ENCODE measurements around the gene CHSY3.
"Not testable (repeated sequence)": the region's sequence is repeated elsewhere in the genome, so short reads cannot be mapped to it uniquely, and the experiment has no call there.

Gene CHSY3

GRCh38 chr5:130168211-130168610 is 263.9 kb downstream of the CHSY3 start:
- H3K27me3 ChIP-seq (ENCODE audit: control insufficient read depth, insufficient read depth, low read length), result no peaks in the 10 kb centered on the region
- H3K9me3 ChIP-seq (ENCODE audit: control insufficient read depth, low read depth, low read length), result no peaks in the 10 kb centered on the region
- no peak overlapping the region for H3K9ac ChIP-seq (ENCODE audit: low read length)

DNA sequence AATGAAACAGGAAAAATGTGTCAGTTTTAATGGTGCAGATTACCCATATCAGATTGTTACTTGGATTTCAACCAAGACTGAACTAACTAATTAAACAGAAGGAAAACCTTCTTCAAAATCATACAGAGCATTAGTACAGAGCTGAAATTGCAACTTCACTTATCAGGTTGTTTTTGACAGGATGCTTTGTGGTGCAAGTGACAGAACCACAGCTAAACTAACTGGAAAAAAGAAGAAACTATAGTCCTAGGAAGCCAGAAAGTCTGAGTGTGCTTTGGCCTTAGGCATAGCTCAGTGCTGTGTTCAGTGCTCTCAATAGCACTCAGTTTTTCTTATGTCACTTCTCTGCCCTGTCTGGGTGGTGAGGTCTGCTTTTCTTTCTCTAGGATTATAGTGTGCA is 267.4 kb downstream of the CHSY3 start:
- H3K36me3 ChIP-seq (ENCODE audit: control insufficient read depth, low read depth, low read length), result no peaks in the 10 kb centered on the region
- no peaks in the 10 kb centered on the region for H3K27me3 ChIP-seq (ENCODE audit: control insufficient read depth, insufficient read depth, low read length)
- no peak overlapping the region for H3K27ac ChIP-seq (ENCODE audit: low read length)
- H3K4me3 ChIP-seq (ENCODE audit: low read length), result no peak overlapping the region
- no peak overlapping the region for H3K9ac ChIP-seq (ENCODE audit: low read length)
- H3K9me3 ChIP-seq (ENCODE audit: control insufficient read depth, low read depth, low read length), result no peaks in the 10 kb centered on the region
- peaks cover 25% of the 10 kb centered on the region for H3K4me1 ChIP-seq (ENCODE audit: control insufficient read depth, low read depth, low read length)

More at GRCh38 chr5:130168211-130168610, 263.9 kb downstream of the CHSY3 start:
- Histone ChIP-seq H3K27ac (ENCODE audit: low read length) (no peak overlapping the region), H3K4me3 (ENCODE audit: low read length) (no peak overlapping the region), H3K36me3 (ENCODE audit: control insufficient read depth, low read depth, low read length) (no peaks in the 10 kb centered on the region), H3K4me1 (ENCODE audit: control insufficient read depth, low read depth, low read length) (peaks cover 36% of the 10 kb centered on the region)

- Histone ChIP-seq H3K36me3 (ENCODE audit: control insufficient read depth, low read depth, low read length) (no peaks in the 10 kb centered on the region), H3K9me3 (ENCODE audit: control insufficient read depth, low read depth, low read length) (no peaks in the 10 kb centered on the region), H3K4me3 (ENCODE audit: low read length) (no peak overlapping the region), H3K27me3 (ENCODE audit: control insufficient read depth, insufficient read depth, low read length) (no peaks in the 10 kb centered on the region), H3K4me1 (ENCODE audit: control insufficient read depth, low read depth, low read length) (no peaks in the 10 kb centered on the region), H3K27ac (ENCODE audit: low read length) (no peak overlapping the region), H3K9ac (ENCODE audit: low read length) (no peak overlapping the region)
These were observed 278.9 kb downstream of the CHSY3 start for GRCh38 chr5:130183115-130183514.

GRCh38 chr5:130189961-130190360 is 285.7 kb downstream of the CHSY3 start:
- Histone ChIP-seq H3K27ac (ENCODE audit: low read length) (no peak overlapping the region), H3K9me3 (ENCODE audit: control insufficient read depth, low read depth, low read length) (no peaks in the 10 kb centered on the region), H3K4me3 (ENCODE audit: low read length) (no peak overlapping the region), H3K4me1 (ENCODE audit: control insufficient read depth, low read depth, low read length) (peaks cover 3% of the 10 kb centered on the region), H3K36me3 (ENCODE audit: control insufficient read depth, low read depth, low read length) (no peaks in the 10 kb centered on the region), H3K9ac (ENCODE audit: low read length) (no peak overlapping the region), H3K27me3 (ENCODE audit: control insufficient read depth, insufficient read depth, low read length) (no peaks in the 10 kb centered on the region)

DNA sequence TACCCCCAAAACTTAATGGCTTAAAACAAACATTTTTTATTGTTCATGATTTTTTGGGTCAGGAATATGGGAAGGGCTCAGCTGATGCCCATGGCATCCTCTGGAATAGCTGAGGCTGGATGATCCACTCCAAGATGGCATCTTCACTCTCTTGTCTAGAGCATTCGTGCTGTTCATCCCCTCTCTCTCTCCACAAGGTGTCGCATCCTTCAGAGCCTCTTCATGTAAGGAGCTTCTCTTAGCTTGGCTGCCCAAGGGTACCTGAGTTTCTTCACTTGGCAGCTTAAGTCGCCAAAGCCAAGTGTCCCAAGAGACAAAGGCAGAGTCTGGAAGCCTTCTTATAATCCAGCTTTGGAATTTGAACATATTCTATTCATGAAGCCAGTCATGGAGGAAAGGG is 294.7 kb downstream of the CHSY3 start:
- Histone ChIP-seq H3K36me3 (ENCODE audit: control insufficient read depth, low read depth, low read length) (no peaks in the 10 kb centered on the region), H3K27ac (ENCODE audit: low read length) (no peak overlapping the region), H3K4me3 (ENCODE audit: low read length) (no peak overlapping the region), H3K9me3 (ENCODE audit: control insufficient read depth, low read depth, low read length) (no peaks in the 10 kb centered on the region), H3K9ac (ENCODE audit: low read length) (no peak overlapping the region), H3K4me1 (ENCODE audit: control insufficient read depth, low read depth, low read length) (no peaks in the 10 kb centered on the region), H3K27me3 (ENCODE audit: control insufficient read depth, insufficient read depth, low read length) (no peaks in the 10 kb centered on the region)

- Histone ChIP-seq H3K27ac (ENCODE audit: low read length) (no peak overlapping the region), H3K4me1 (ENCODE audit: control insufficient read depth, low read depth, low read length) (peaks cover 4% of the 10 kb centered on the region), H3K36me3 (ENCODE audit: control insufficient read depth, low read depth, low read length) (no peaks in the 10 kb centered on the region), H3K4me3 (ENCODE audit: low read length) (no peak overlapping the region), H3K9ac (ENCODE audit: low read length) (no peak overlapping the region), H3K27me3 (ENCODE audit: control insufficient read depth, insufficient read depth, low read length) (no peaks in the 10 kb centered on the region), H3K9me3 (ENCODE audit: control insufficient read depth, low read depth, low read length) (no peaks in the 10 kb centered on the region)
These were observed 302.4 kb downstream of the CHSY3 start for GRCh38 chr5:130206686-130207085.

DNA sequence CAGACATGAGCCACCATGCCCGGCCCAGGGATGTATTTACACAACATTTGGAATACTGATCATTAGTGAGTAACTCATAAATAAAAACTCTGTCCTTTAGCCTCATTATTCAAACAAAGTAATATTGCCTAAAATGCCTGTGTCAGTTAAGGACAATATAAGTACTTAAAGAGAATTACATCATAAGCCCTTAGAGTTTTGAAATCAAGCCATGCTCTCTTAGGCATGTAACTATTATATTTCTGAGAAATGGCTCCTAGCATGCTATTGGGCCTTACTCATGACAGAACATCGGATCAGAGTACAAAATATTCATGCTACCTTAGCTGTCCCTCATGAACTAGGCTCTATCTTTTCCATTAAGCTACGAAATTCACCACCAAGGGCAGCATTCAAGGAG is 309.3 kb downstream of the CHSY3 start:
- Histone ChIP-seq H3K36me3 (ENCODE audit: control insufficient read depth, low read depth, low read length) (no peaks in the 10 kb centered on the region), H3K4me3 (ENCODE audit: low read length) (no peak overlapping the region), H3K27ac (ENCODE audit: low read length) (no peak overlapping the region), H3K9me3 (ENCODE audit: control insufficient read depth, low read depth, low read length) (no peaks in the 10 kb centered on the region), H3K27me3 (ENCODE audit: control insufficient read depth, insufficient read depth, low read length) (no peaks in the 10 kb centered on the region), H3K4me1 (ENCODE audit: control insufficient read depth, low read depth, low read length) (no peaks in the 10 kb centered on the region), H3K9ac (ENCODE audit: low read length) (no peak overlapping the region)

DNA sequence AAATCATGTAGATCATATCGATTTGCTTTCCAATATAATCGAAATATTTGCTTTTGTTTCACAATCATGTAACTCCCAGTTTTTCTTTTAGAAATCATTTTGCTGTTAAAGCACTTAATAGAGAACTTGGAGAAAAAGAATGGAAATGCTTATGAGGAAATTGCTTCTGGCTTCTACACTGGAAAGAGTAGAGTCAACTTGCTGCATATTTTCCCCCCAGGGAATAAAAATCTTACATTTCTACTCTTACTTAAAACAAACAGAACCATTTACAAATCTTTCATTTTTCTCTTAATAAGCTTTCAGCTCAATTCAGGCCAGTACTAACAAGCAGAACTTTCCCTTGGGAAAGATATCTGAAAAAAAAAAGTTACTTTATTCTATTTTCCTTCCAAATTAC is 312.0 kb downstream of the CHSY3 start:
- Histone ChIP-seq H3K4me1 (ENCODE audit: control insufficient read depth, low read depth, low read length) (no peaks in the 10 kb centered on the region), H3K36me3 (ENCODE audit: control insufficient read depth, low read depth, low read length) (no peaks in the 10 kb centered on the region), H3K9me3 (ENCODE audit: control insufficient read depth, low read depth, low read length) (no peaks in the 10 kb centered on the region), H3K9ac (ENCODE audit: low read length) (no peak overlapping the region), H3K27ac (ENCODE audit: low read length) (no peak overlapping the region), H3K27me3 (ENCODE audit: control insufficient read depth, insufficient read depth, low read length) (no peaks in the 10 kb centered on the region), H3K4me3 (ENCODE audit: low read length) (no peak overlapping the region)

DNA sequence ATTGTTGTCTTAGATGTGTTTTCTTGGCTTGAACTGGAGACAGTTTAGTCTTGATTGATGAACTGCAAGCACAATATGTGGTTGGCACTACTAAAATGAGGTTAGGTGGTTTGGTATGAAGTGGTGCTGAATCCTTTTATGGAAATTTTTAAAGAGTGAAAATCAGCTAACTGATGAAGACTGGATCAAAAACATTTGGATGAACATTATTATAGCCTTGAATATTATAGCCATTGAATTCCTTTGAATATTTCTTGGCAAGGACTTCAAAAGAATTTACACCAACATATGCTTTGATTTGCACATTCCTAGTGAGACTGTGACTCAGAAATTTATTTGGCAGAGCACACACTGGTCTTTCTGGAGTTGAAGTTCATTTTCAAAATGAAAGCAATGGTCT is 318.3 kb downstream of the CHSY3 start:
- Histone ChIP-seq H3K9me3 (ENCODE audit: control insufficient read depth, low read depth, low read length) (no peaks in the 10 kb centered on the region), H3K36me3 (ENCODE audit: control insufficient read depth, low read depth, low read length) (no peaks in the 10 kb centered on the region), H3K4me1 (ENCODE audit: control insufficient read depth, low read depth, low read length) (peaks cover under 1% of the 10 kb centered on the region), H3K27me3 (ENCODE audit: control insufficient read depth, insufficient read depth, low read length) (no peaks in the 10 kb centered on the region), H3K27ac (ENCODE audit: low read length) (no peak overlapping the region), H3K4me3 (ENCODE audit: low read length) (no peak overlapping the region), H3K9ac (ENCODE audit: low read length) (no peak overlapping the region)

DNA sequence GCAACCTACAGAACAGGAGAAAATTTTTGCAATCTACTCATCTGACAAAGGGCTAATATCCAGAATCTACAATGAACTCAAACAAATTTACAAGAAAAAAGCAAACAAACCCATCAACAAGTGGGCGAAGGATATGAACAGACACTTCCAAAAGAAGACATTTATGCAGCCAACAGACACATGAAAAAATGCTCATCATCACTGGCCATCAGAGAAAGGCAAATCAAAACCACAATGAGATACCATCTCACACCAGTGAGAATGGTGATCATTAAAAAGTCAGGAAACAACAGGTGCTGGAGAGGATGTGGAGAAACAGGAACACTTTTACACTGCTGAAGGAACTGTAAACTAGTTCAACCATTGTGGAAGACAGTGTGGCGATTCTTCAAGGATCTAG is 322.3 kb downstream of the CHSY3 start:
- not testable (repeated sequence) for H3K9me3 ChIP-seq (ENCODE audit: control insufficient read depth, low read depth, low read length); H3K27me3 ChIP-seq (ENCODE audit: control insufficient read depth, insufficient read depth, low read length); H3K4me3 ChIP-seq (ENCODE audit: low read length); H3K4me1 ChIP-seq (ENCODE audit: control insufficient read depth, low read depth, low read length); H3K27ac ChIP-seq (ENCODE audit: low read length); H3K36me3 ChIP-seq (ENCODE audit: control insufficient read depth, low read depth, low read length); H3K9ac ChIP-seq (ENCODE audit: low read length)

- H3K36me3 ChIP-seq (ENCODE audit: control insufficient read depth, low read depth, low read length), result no peaks in the 10 kb centered on the region
- no peaks in the 10 kb centered on the region for H3K27me3 ChIP-seq (ENCODE audit: control insufficient read depth, insufficient read depth, low read length)
- no peak overlapping the region for H3K27ac ChIP-seq (ENCODE audit: low read length)
- no peaks in the 10 kb centered on the region for H3K9me3 ChIP-seq (ENCODE audit: control insufficient read depth, low read depth, low read length)
- H3K4me3 ChIP-seq (ENCODE audit: low read length), result no peak overlapping the region
- peaks cover 10% of the 10 kb centered on the region for H3K4me1 ChIP-seq (ENCODE audit: control insufficient read depth, low read depth, low read length)
- H3K9ac ChIP-seq (ENCODE audit: low read length), result no peak overlapping the region
These were observed 323.4 kb downstream of the CHSY3 start for GRCh38 chr5:130227699-130228098.

GRCh38 chr5:130231786-130232185 is 327.5 kb downstream of the CHSY3 start:
- Histone ChIP-seq H3K9ac (ENCODE audit: low read length) (no peak overlapping the region), H3K36me3 (ENCODE audit: control insufficient read depth, low read depth, low read length) (no peaks in the 10 kb centered on the region), H3K4me1 (ENCODE audit: control insufficient read depth, low read depth, low read length) (peaks cover 10% of the 10 kb centered on the region), H3K9me3 (ENCODE audit: control insufficient read depth, low read depth, low read length) (no peaks in the 10 kb centered on the region), H3K27me3 (ENCODE audit: control insufficient read depth, insufficient read depth, low read length) (no peaks in the 10 kb centered on the region), H3K27ac (ENCODE audit: low read length) (no peak overlapping the region), H3K4me3 (ENCODE audit: low read length) (no peak overlapping the region)
